Heart left ventricle (tissue), 16 donors: Measurements from ENCODE around the gene PIPOX. TPM values are rescaled to one million over a fixed set of nuclear protein-coding genes. Genes with fewer than 3 reads are reported as not detected.

Experiments used
- ATAC-seq, 4 donors: fragments of 200-7000 bp; cut with Tn5 transposase; one replicate each; pipeline ENCODE4 v1.9.1; 2020 to 2022; ENCODE audit warnings: moderate library complexity in 4 of 4, mild to moderate bottlenecking in 3 of 4, moderate number of reproducible peaks in 1 of 4
- DNase-seq, 5 donors: peaks; one replicate each; pipeline ENCODE4 v3.0.0-alpha.2; 2020
- H3K27ac ChIP-seq, 12 donors: fragments of 200-600 bp; sonication (generic) in 4 of 12; one replicate each; pipeline versions ENCODE4 v1.5.0 to v1.8.0; 2016 to 2022; ENCODE audit warnings: mild to moderate bottlenecking in 2 of 12
- H3K27me3 ChIP-seq, 9 donors: fragments of 200-600 bp; sonication (generic) in 2 of 9; one replicate each; pipeline versions ENCODE4 v1.5.1 to v1.8.0; 2016 to 2022; ENCODE audit warnings: mild to moderate bottlenecking in 3 of 9
- H3K36me3 ChIP-seq, 9 donors: fragments of 200-600 bp; sonication (generic) in 2 of 9; one replicate each; pipeline versions ENCODE4 v1.5.0 to v1.8.0; 2018 to 2022; ENCODE audit warnings: mild to moderate bottlenecking in 2 of 9
- H3K4me1 ChIP-seq, 12 donors: fragments of 200-600 bp; sonication (generic) in 4 of 12; one replicate each; pipeline versions ENCODE4 v1.5.0 to v1.8.0; 2016 to 2022; ENCODE audit warnings: mild to moderate bottlenecking in 3 of 12
- H3K4me3 ChIP-seq, 12 donors: fragments of 200-600 bp; sonication (generic) in 4 of 12; one replicate each; pipeline versions ENCODE4 v1.5.0 to v1.8.0; 2017 to 2022; ENCODE audit warnings: mild to moderate bottlenecking in 9 of 12, moderate library complexity in 4 of 12
- H3K9me3 ChIP-seq, 12 donors: fragments of 200-600 bp; sonication (generic) in 4 of 12; one replicate each; pipeline versions ENCODE4 v1.5.0 to v1.8.0; 2016 to 2022; ENCODE audit warnings: mild to moderate bottlenecking in 1 of 12
- POLR2A ChIP-seq, 2 donors: fragments of 450-650 bp; IDR thresholded peaks; one replicate each; pipeline ENCODE4 v1.6.1; 2017; ENCODE audit warnings: antibody characterized with exemption in 2 of 2, mild to moderate bottlenecking in 2 of 2, moderate library complexity in 2 of 2
- WGBS, 4 donors: extraction: QIAGEN DNeasy Blood & Tissue Kit in 2 of 4; methylation state at CpG; one replicate each; pipeline versions ENCODE4 v1.1.5 to v1.1.7; 2013 to 2018; 5-methylcytosine and 5-hydroxymethylcytosine counted together
- intact Hi-C, 10 donors: fragments of 100-400 bp; cut with DNase I; formaldehyde crosslinking; loops; one replicate each; pipeline versions ENCODE4 v1.11.1 to v1.14.2; 2022
- polyA plus RNA-seq, 2 donors: library from polyadenylated mRNA; stranded (reverse); fragments of 200-250 nt; gene quantifications; one replicate each; pipeline ENCODE4 v1.2.3, GENCODE V29; 2013
- total RNA-seq, 9 donors: library from RNA; depleted of rRNA in 2 of 9; stranded (reverse); fragments of >200 nt in 2 of 9; fragmentation: NEBNext Ultra II Directional in 3 of 9; extraction: Animal tissue kit (Norgen Biotek cat#: 25700) in 3 of 9; gene quantifications; one replicate each; pipeline versions ENCODE4 v1.1.0 to v1.2.4, GENCODE V29; 2016 to 2023
- TF ChIP-seq, protein P1 (sequence below), 12 donors: fragments of 200-600 bp; sonication (generic) in 4 of 12; IDR thresholded peaks; one replicate each; pipeline versions ENCODE4 v1.5.0 to v1.8.0; 2018 to 2022; ENCODE audit warnings: antibody characterized with exemption in 12 of 12, mild to moderate bottlenecking in 5 of 12
- donor health status: ischemic (EF 13 %, LVEDD 7.1; RV severe dilation, severe dysfunction).
- donor health status: healthy with polysubstance abuse.
- donor health status: DM: no; HTN: yes; CAD: no.
- donor health status: DM: no; HTN: no; CAD: no.
- donor health status: ischemic (EF 25% LVEDD 6.9; RV normal size, moderate dysfunction).
- donor health status: ischemic (EF 25% LVEDD 5.7; RV mildly dilated, moderate dysfunction).
- donor health status: healthy.
- donor health status: DM: yes; HTN: yes; CAD: no.
- donor health status: ischemic (EF 35%, LVEDD 5.7; RV mildly dilated, moderate dysfunction).
- donor health status: nonischemic (EF 11% LVEDD 7.7; RV severe dilation, severe dysfunction).
- donor health status: DM: yes; HTN: yes; CAD: no.
- donor health status: PGD.
- donor health status: ischemic (EF 29% LVEDD 5.4; RV normal size, mild dysfunction).
- donor health status: nonischemic (EF 23%, LVEDD 6.1; RV moderate dilation, normal function).

PIPOX gene
- total and polyA plus RNA-seq, 11 donors, result 0.11 to 5.2 (median 0.84) TPM; not detected in 1

DNA sequence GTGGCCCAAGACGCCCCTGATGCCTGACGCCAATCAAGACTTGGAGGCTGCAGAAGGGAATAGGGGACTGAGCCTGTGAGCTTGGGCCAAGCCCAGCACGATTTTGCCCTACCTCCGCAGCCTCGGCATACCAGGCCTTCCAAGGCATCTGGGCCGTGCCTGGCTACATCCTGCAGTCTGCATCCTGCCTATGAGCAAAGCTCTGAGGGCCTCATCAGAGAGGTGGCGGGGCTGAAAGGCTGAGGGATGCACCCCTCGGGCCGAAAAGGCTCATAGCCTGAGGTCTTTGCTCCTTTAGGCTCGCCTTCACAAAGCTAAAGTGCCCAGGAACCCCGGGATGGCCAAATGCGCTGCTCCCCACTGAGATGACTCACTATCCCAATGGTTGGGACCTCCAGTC is 39.7 kb upstream of the PIPOX start:
- DNase-seq (no peak), ATAC-seq (no peak)
- Histone ChIP-seq H3K4me1 (peaks cover 0 to 13% (median 3%) of the 10 kb centered on the region in 12 donors), H3K36me3 (no peaks in the 10 kb centered on the region), H3K9me3 (no peaks in the 10 kb centered on the region), H3K27me3 (peaks cover 9 to 57% (median 32%) of the 10 kb centered on the region in 9 donors), H3K27ac (no peak overlapping the region), H3K4me3 (no peak overlapping the region)
- 65 to 72% (median 70%) methylated on average over 6 to 12 of the region's 12 CpGs for WGBS, 4 donors
- TF ChIP-seq POLR2A (IDR thresholded peaks at IDR 0.05), result no peak
- TF ChIP-seq, protein P1, sequence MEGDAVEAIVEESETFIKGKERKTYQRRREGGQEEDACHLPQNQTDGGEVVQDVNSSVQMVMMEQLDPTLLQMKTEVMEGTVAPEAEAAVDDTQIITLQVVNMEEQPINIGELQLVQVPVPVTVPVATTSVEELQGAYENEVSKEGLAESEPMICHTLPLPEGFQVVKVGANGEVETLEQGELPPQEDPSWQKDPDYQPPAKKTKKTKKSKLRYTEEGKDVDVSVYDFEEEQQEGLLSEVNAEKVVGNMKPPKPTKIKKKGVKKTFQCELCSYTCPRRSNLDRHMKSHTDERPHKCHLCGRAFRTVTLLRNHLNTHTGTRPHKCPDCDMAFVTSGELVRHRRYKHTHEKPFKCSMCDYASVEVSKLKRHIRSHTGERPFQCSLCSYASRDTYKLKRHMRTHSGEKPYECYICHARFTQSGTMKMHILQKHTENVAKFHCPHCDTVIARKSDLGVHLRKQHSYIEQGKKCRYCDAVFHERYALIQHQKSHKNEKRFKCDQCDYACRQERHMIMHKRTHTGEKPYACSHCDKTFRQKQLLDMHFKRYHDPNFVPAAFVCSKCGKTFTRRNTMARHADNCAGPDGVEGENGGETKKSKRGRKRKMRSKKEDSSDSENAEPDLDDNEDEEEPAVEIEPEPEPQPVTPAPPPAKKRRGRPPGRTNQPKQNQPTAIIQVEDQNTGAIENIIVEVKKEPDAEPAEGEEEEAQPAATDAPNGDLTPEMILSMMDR (IDR thresholded peaks at IDR 0.05), result no peak
- intact Hi-C loops, result no loop called here

DNA sequence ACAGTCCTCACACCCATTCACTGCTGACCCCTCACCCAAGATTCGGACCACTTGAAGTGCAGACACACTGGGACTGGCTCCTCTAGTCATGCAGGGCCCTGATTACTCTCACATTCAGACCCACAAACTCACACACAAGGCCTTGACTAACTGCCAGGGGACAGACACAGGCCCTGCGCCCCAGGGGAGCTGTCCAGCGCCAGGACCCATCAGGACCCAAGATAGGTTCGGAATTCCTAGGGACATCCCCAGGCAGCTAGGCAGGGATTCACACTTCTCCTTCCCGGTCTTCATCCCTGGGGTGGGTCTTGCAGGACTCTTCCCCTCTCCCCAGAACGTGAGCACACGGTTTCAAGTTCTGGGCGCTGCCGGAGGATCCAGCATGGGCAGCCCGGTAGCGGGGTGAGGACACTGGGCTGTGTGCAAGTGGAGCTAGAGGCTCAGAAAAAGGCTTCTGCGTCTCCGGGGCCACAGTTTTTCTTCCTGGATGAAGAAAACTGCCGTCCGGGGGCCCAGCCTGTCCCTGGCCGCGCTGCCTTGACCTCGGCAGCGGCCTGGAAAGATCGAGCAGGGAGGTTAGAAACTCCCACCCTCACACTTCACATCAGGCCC is 38.8 kb upstream of the PIPOX start:
- no peak for TF ChIP-seq POLR2A (IDR thresholded peaks at IDR 0.05)
- TF ChIP-seq, protein P1 (IDR thresholded peaks at IDR 0.05), result no peak
- H3K4me1 ChIP-seq, result peaks cover 0 to 13% (median 3%) of the 10 kb centered on the region in 12 donors
- ATAC-seq (peak in 1 of 4 donors; percentile 29), DNase-seq (peak in 1 of 5 donors; percentile 32)
- WGBS, 4 donors, result 39 to 45% (median 40%) methylated on average over 16 to 20 of the region's 20 CpGs
- intact Hi-C loops, result no loop called here
- no peak overlapping the region for H3K4me3 ChIP-seq
- no peaks in the 10 kb centered on the region for H3K9me3 ChIP-seq
- H3K27ac ChIP-seq, result no peak overlapping the region
- H3K36me3 ChIP-seq, result no peaks in the 10 kb centered on the region
- H3K27me3 ChIP-seq, result peaks cover 9 to 57% (median 35%) of the 10 kb centered on the region in 9 donors

DNA sequence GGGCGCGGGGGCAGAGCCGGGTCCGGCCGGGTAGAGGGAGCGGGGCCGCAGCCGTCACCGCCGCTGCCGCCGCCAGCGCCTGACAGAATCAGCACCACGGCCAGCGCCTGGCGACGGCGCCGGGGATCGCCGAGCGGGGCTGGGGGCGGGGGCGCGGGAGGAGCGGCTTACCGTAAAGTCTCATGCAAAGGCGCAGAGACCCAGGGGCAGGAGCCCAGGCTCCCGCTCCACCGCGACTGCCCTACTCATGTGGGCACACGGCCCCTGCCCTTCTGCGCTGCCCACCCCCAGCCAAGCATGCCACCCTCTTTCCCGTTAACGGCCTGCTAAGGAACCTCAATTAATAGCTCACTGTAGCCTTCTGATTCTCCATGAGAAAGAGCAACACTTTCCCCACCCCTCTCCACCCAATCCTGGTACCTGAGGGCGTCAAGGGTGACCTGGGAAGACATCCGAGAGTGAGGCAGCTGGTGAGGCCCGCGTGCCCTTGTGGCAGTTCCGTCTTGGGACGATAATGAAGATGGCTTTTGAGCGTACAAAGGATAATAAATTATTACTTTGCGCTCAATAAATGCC is 36.9 kb upstream of the PIPOX start, which contains the start of gene SEZ6:
Gene SEZ6 (minus strand): TSS at position 98 of the 576 bp plus-strand sequence. CDS start 164 bp downstream, outside the sequence.
- WGBS, 4 donors, result 4 to 15% (median 4%) methylated on average over 16 to 43 of the region's 43 CpGs
- H3K4me1 ChIP-seq, result peaks cover 0 to 13% (median 3%) of the 10 kb centered on the region in 12 donors
- no peak within 1 kb of the TSS for H3K27ac ChIP-seq
- intact Hi-C loops, result loop anchor here in 1 of 10 donors (5.0 kb wide), 1 partner anchor 61 kb away; no protein-coding TSS in a partner anchor
- no peaks in the 10 kb centered on the region for H3K36me3 ChIP-seq
- H3K4me3 ChIP-seq, result peak within 1 kb of the TSS in 1 of 12 donors; percentile 29
- DNase-seq, result peak; percentile 72 to 87 (median 82)
- no peak for TF ChIP-seq POLR2A (IDR thresholded peaks at IDR 0.05)
- TF ChIP-seq, protein P1 (IDR thresholded peaks at IDR 0.05), result peak in 3 of 12 donors; percentile 7 to 32 (median 9)
- H3K27me3 ChIP-seq, result peaks cover 9 to 57% (median 35%) of the 10 kb centered on the region in 9 donors
- no peaks in the 10 kb centered on the region for H3K9me3 ChIP-seq
- ATAC-seq, result peak in 3 of 4 donors; percentile 90 to 95 (median 91)

DNA sequence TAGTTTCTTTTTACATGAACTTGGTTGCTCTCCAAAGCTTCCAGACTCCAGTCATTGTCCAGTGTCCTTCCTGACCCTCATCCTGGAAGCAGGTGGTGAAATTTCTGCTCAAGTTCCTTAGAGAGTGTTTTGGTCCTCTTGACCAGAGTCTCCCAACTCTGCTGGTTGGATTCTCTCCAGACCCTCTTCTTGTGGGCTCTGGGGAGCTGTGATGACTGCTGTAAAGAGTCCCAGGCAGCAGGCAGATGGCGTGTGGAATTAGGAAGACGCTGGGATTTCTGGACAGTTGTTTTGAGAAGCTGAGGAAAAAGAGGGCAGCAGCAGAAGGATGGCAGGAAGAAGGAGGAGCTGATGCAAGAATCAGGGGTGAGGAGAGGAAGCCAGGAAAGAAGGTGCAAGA is 35.5 kb upstream of the PIPOX start:
- Histone ChIP-seq H3K27ac (no peak overlapping the region), H3K27me3 (peaks cover 9 to 57% (median 35%) of the 10 kb centered on the region in 9 donors), H3K4me1 (peaks cover 0 to 13% (median 3%) of the 10 kb centered on the region in 12 donors), H3K9me3 (no peaks in the 10 kb centered on the region), H3K4me3 (no peak overlapping the region), H3K36me3 (no peaks in the 10 kb centered on the region)
- 23 to 46% (median 31%) methylated on average over 2 of the region's 2 CpGs for WGBS, 4 donors
- DNase-seq (no peak), ATAC-seq (no peak)
- intact Hi-C loops, result loop anchor here in 1 of 10 donors (5.0 kb wide), 1 partner anchor 60 kb away; no protein-coding TSS in a partner anchor
- TF ChIP-seq, protein P1 (IDR thresholded peaks at IDR 0.05), result no peak
- no peak for TF ChIP-seq POLR2A (IDR thresholded peaks at IDR 0.05)
